Kidney epithelial cell (primary cell): ENCODE measurements around the gene IGFBP5. TPM values are rescaled to one million over a fixed set of nuclear protein-coding genes. Genes with fewer than 3 reads are reported as not detected.

ENCODE experiments used
- DNase-seq: peaks from one replicate; pipeline ENCODE4 v3.0.0-alpha.2; 2010; ENCODE audit warnings: low read depth
- H3K27me3 ChIP-seq: 2 replicates; pipeline ENCODE4 v1.6.0; 2011; ENCODE audit warnings: low read length; ENCODE audit not compliant: control insufficient read depth, insufficient read depth
- H3K36me3 ChIP-seq: 2 replicates; pipeline ENCODE4 v1.5.1; 2011; ENCODE audit warnings: low read length; ENCODE audit not compliant: control insufficient read depth, insufficient read depth
- H3K4me3 ChIP-seq: 2 replicates; pipeline ENCODE4 v1.5.1; 2011; ENCODE audit warnings: low read depth, mild to moderate bottlenecking, control low read depth, low read length
- total RNA-seq: library from RNA; depleted of rRNA; stranded (reverse); fragments of >200 nt; gene quantifications from 2 replicates; pipeline ENCODE4 v1.2.3, GENCODE V29; 2015
- TF ChIP-seq, protein P1 (sequence below): IDR thresholded peaks from 2 replicates; pipeline ENCODE4 v1.5.1; 2011; ENCODE audit warnings: mild to moderate bottlenecking, moderate library complexity, low read length, control low read depth, inconsistent platforms; ENCODE audit not compliant: insufficient read depth, poor library complexity, severe bottlenecking

IGFBP5 gene
- total RNA-seq, 1 donor from 2014 or later, result 51.7 TPM

DNA sequence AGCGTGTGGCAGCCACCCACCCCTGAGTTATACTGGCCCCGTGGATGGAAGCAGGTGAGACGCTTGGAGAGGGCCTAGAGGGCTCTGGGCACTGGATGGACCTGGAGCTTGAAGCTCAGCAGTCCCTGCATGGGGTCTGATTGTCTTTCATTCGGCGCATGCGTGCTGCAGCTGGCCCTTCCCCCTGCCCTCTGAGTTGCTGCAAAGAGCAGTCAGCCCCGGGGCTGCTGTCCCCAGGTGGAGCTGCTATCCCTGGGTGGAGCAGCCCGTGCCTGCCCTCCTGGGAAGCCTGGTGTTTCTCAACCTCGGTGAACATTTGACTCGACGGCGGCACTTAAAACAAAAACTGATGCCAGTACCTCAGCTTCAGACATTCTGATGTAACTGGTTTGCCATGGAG is 29.6 kb downstream of the IGFBP5 start:
- Histone ChIP-seq H3K36me3 (no peaks in the 10 kb centered on the region), H3K4me3 (no peak overlapping the region), H3K27me3 (peaks cover 7% of the 10 kb centered on the region)
- no peak for DNase-seq
- TF ChIP-seq, protein P1, sequence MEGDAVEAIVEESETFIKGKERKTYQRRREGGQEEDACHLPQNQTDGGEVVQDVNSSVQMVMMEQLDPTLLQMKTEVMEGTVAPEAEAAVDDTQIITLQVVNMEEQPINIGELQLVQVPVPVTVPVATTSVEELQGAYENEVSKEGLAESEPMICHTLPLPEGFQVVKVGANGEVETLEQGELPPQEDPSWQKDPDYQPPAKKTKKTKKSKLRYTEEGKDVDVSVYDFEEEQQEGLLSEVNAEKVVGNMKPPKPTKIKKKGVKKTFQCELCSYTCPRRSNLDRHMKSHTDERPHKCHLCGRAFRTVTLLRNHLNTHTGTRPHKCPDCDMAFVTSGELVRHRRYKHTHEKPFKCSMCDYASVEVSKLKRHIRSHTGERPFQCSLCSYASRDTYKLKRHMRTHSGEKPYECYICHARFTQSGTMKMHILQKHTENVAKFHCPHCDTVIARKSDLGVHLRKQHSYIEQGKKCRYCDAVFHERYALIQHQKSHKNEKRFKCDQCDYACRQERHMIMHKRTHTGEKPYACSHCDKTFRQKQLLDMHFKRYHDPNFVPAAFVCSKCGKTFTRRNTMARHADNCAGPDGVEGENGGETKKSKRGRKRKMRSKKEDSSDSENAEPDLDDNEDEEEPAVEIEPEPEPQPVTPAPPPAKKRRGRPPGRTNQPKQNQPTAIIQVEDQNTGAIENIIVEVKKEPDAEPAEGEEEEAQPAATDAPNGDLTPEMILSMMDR, result no peak

DNA sequence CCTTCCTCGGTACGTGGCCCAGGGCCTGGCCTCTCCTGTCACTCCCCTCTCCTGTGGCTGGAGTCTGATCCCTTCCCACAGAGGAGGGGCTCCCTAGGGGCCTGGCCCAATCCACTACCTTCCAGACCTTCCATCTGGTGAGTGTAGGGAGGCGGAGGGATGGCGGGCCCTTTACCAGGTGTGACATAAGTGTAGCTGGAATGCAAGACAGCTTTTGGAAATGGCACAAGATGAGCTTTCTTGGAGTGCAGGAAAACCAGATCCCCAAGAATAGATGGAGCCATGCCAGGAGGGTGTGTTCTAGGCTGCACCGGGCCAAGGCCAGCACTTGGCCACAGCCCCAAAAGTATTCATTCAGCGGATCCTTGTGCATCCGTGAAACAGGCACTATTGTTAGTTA is 30.1 kb downstream of the IGFBP5 start:
- no peak overlapping the region for H3K4me3 ChIP-seq
- peaks cover 2% of the 10 kb centered on the region for H3K27me3 ChIP-seq
- TF ChIP-seq, protein P1, result no peak
- no peaks in the 10 kb centered on the region for H3K36me3 ChIP-seq
- no peak for DNase-seq

DNA sequence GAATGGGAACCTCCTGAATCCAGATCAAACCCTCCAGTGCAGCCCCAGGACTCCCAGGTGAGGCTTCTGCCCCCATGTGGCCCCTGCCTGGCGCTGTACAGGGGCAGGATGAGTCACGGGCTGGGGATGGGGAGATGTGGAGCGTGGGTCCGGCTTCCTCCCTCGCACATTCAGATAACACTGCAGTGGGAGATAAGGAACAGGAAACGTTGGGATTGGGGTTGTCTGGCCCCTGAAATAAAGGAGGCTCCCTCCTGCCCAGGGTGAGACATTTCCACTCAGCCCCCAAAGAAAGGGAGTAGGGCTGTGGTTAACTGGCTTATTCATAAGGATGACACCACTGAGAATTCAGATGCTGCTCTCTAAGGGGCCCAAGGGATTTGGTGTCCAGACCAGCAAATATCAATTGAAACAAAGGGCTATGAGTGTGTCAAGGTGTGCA is 30.7 kb downstream of the IGFBP5 start:
- TF ChIP-seq, protein P1, result peak; percentile 31
- no peak overlapping the region for H3K4me3 ChIP-seq
- DNase-seq, result no peak
- no peaks in the 10 kb centered on the region for H3K36me3 ChIP-seq
- no peaks in the 10 kb centered on the region for H3K27me3 ChIP-seq

- Histone ChIP-seq H3K27me3 (no peaks in the 10 kb centered on the region), H3K4me3 (no peak overlapping the region), H3K36me3 (no peaks in the 10 kb centered on the region)
- TF ChIP-seq, protein P1, result no peak
- no peak for DNase-seq
Measured at GRCh38 chr2:216663846-216664245, 31.5 kb downstream of the IGFBP5 start.

GRCh38 chr2:216663106-216663505 is 32.2 kb downstream of the IGFBP5 start:
- no peak overlapping the region for H3K4me3 ChIP-seq
- H3K27me3 ChIP-seq, result no peaks in the 10 kb centered on the region
- DNase-seq, result no peak
- H3K36me3 ChIP-seq, result no peaks in the 10 kb centered on the region
- TF ChIP-seq, protein P1, result no peak

DNA sequence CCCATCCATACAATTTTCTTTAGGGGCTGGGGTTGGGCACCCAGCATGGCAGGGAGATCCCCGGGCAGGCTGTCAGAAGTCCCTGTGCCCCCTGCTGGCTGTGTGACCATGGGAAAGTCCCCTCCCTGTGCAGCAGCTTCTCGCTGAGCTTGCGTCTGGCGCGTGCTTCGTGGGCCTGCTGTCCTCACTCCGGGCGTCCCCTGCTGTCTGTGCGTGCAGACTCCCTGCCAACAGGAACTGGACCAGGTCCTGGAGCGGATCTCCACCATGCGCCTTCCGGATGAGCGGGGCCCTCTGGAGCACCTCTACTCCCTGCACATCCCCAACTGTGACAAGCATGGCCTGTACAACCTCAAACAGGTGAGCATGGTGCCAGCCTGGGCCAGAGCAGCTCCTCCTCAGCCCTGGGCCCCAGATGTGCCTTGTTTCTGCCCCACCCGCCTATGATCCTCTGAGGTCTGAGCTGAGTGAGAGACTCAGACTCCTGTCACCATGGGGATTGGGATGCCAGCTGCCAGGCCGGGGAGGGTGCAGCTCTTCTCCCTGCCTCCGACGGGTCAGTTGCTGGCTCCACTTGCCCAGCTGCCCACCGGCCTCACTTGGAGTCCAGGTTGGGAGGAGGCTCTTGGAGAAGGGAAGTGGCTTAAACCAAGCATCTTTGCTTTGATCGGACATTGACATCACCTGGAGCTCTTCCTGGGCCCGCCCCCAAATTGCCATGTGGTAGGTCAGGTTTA is 33.5 kb downstream of the IGFBP5 start:
- DNase-seq, result no peak
- TF ChIP-seq, protein P1, result no peak
- no peaks in the 10 kb centered on the region for H3K36me3 ChIP-seq

More for the DNA sequence above, 33.5 kb downstream of the IGFBP5 start:
- H3K4me3 ChIP-seq, result no peak overlapping the region
- no peaks in the 10 kb centered on the region for H3K27me3 ChIP-seq
